ENCODE data around the gene PRKG1.

The PRKG1 gene

GRCh38 chr10:51074238-51075028 is at the start of gene PRKG1:
PRKG1 (plus strand) TSS chr10:51074487.
- no peak for DNase-seq

DNA sequence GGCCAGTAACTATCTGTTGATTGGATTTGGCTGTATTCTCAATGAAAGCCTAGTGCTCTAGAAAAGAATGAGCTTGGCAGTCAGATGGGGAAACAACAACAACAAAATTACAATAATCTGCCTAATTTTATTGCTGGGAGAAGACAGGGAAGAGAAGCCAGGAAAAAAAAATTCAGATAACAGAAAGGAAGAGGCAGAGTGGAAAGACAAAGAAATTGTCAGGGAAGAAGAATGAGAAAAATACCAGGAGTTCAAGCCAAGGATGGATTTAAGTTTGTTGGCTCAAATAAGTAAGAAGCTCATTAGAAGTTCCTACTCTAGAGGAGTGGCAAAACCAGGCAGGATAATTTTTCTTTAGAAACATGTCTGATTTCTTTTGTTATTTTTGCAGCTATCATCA is 45.9 kb upstream of the PRKG1 start:
- no peak for DNase-seq

GRCh38 chr10:51029172-51029641 is 45.1 kb upstream of the PRKG1 start:
- DNase-seq: no peak

DNA sequence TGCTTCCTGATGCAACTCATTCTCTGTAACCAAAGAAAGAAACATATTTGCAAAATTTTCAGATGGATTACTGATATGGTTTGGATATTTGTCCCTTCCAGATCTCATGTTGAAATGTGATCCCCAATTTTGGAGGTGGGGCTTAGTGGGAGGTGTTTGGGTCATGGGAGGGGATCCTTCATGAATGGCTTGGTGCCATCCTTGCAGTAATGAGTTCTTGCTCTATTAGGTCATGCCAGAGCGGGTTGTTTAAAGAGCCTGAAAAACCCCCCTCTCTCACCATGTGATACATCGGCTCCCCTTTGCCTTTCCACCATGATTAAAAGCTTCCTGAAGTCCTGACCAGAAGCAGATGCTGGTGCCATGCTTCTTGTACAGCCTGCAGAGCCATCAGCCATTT is 43.8 kb upstream of the PRKG1 start:
- no peak for DNase-seq

GRCh38 chr10:51031950-51032349 is 42.3 kb upstream of the PRKG1 start:
- no peak for DNase-seq

- no peak for DNase-seq
These were observed 39.5 kb upstream of the PRKG1 start for GRCh38 chr10:51034769-51035168.

GRCh38 chr10:51035344-51035743 is 38.9 kb upstream of the PRKG1 start:
- DNase-seq: no peak

- DNase-seq: no peak
These were observed 28.4 kb upstream of the PRKG1 start for GRCh38 chr10:51045871-51046270.

GRCh38 chr10:51046654-51047053 is 27.6 kb upstream of the PRKG1 start:
- no peak for DNase-seq

DNA sequence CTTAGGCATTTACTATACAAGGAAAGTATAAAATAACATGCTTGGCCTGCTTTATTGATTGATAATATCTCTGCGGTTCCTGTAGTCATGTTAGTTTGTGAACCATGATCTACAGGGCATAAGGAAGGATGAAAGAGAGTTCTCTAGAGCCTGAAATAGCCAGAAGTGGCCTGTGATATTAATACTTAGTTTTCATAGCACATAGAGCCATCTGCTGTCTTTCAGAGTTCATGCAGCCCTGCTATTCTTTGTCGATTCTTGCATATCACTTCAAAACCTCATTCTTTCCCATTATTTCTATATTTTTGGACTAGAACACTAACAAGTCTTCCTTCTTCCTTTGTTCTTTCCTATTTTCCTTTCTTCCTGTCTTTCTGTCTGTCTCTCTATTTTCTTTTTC is 26.4 kb upstream of the PRKG1 start:
- DNase-seq: no peak

DNA sequence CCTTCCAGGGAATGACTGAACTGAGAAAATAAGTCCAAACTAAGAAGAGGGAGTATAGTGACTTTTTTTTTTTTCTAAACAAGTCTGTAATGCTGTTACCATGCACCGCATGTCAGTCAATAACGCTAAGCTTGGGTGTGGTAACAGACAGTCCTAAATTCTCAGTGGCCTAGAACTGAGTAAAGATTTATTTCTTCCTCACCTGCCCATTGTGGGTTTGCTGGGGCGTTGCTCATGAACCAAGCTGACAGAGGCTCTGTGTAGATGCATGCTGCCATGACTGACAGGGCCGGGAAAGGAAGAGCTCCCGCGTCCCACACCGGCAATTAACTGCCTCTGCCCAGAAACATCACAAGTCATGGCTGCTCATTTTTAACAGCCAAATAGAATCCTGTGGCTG is 25.5 kb upstream of the PRKG1 start:
- no peak for DNase-seq

DNA sequence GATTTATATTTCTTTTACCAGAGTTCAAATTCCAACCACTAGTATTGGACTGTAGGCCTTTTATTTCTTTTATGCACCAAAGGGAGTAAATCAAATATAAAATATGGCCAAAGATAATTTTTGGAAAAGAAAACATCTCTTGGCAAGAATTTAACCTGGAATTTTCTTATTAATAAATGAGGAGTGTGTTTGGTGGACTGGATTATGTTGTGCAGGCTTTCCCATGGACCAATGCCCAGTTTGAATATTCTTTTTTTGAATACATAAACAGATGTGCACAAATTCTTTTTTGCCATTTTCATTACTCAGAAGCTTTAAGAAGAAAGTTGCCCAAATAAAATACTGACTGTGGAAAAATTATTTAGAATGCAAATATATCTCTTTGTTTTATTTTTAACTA is 22.1 kb upstream of the PRKG1 start:
- no peak for DNase-seq

- no peak for DNase-seq
These were observed 16.4 kb upstream of the PRKG1 start for GRCh38 chr10:51057925-51058324.

- no peak for DNase-seq
These were observed 11.1 kb upstream of the PRKG1 start for GRCh38 chr10:51063166-51063565.

DNA sequence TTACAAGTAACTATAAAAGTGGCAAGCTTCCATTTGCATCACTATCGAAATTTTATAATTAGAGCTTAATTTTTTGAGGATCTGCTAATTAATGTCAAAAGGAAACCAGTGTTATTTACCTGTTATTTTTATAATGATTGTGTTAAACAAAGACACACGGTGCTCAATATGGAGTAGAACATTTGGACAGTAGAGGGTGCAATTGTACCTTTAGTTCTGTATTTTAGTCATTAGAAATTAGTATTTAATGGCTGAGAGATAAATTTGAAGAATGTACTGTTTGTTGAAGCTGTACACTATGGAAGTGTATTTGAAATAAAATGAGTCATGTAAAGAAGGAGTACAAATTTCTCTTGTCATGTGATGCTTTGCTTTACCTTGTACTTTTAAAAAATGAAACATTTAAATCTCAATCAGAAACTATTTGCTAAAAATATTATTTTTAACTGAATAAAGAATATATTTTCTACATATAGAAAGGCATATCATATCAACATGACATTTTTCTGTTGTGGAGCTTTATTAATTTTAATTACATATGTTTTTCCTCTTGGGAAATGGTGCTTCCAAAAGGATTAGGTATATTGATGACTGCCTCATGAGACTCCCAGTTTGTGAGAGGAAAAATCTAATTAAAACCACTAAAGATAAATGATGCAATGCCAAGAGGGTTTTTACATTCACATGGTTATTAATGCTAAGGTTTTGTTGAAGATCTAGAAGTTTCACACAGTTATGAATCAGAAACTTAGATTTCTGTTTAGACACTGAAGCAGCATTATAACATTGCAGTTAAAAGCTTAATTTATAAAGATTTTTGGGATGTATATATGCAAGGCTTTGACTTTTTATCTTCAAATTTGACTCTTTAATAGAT is 10.4 kb upstream of the PRKG1 start:
- DNase-seq: no peak

- no peak for DNase-seq
These were observed 8.1 kb upstream of the PRKG1 start for GRCh38 chr10:51066231-51066630.

DNA sequence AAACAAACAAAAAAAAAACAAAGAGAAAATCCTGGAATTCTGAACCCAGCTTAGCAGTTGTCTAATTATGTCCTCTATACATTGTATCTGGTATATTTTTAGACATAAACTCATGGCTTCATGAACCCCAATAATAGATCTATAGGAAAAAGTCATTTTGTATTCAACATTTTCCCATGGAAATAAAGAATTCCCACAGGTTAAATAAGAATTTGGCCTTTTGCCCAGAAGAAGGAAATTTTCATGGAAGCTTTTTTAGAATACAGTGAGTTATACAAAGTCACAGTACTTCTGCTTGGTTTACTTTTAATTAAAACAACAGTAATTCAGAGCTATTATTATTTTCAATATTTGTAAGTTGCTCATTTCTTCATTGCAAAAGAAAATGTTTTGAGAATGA is 2.1 kb upstream of the PRKG1 start:
- no peak for DNase-seq

DNA sequence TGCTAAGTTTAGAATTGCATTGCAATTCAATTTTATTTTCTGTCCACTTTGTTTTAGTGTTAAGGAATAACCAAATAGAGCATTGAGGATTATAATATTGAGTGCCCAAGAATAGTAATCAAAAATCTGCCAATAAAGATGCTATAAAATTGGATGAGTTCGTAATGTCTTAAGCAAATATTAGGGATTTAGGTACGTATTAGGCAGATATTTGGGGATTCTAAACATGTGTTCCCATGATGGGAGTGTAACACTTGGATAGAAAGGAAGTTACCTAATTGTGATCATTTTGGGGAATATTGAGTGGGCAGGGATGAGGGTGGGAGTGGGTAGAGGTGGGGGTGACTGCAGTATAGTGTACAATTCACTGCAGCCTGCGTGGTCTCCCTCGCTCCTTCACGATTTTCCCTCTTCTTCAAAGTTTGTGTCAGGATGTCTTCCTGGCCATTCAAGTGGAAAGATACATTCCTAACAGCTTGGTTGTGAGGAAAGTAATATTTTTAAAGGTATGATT is 1.3 kb upstream of the PRKG1 start:
- no peak for DNase-seq

GRCh38 chr10:51073453-51074237 is 642 bp upstream of the PRKG1 start:
- no peak for DNase-seq

DNA sequence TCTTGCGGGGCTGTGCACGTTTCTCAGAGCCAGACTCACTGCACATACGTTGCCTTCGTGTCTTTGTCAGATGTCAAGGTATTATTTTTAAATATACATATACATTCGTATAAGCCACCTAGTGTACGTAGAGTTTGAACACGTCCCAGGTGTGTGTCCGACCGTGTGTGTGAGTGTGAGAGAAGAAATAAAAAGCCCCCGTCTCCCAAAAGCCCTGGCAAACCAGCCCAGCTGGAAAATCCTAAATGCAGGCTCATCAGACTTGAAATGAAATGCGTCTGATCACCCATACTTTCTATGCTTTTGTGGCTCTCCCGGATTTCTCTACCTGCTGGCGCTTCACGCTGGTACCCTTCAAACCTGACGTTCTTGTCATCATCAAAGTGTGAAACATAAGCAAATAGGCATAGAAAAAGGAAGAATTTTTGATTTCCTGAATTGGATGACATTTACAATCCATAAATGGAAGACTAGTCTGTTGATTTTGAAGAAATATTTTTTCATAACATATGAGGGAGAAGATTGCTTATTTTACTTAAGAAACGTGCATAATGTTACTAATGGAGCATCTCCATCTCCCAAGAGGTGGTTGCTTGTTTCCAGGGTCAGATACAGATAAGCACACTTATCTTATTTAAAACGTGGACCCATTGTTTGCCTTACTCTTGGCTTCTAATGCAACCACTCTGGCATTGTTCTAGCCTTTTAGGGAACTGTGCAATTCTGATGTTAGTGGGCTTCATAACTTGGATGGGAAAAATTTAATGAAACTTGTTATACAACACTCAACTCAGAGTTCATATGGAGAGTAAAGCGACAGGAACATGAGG is 971 bp downstream of the PRKG1 start:
- DNase-seq: no peak

GRCh38 chr10:51075873-51076229 is 1.6 kb downstream of the PRKG1 start:
- no peak for DNase-seq

DNA sequence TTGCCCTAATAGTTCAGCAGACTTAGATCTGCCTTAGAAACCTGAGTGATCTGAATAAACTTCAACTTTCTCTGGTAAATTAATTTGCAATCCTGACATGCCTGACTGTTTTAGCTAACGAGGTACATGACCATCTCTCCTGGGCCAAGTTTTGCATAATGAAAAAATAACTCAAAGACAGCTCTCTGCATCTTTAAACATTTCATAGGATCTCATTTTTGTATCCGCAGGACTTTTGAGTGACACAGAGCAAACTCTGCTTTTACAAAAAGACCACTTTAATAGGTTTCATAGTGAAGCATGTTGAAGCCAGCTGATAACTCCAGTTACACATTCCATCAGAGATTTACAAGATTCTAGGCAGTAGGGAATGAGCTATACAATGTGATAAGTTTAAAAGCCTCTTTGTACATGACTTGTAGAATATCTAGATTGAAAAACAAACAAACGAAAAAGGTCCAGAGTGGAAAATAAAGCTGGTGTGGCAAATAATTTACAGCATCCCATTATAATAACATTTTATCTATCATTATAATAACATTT is 2.1 kb downstream of the PRKG1 start:
- DNase-seq: no peak
